GM12878 (cell line): ENCODE results near the gene BICRA.

ENCODE experiments used
- EP300 ChIP-seq, 2 experiments: fragments of 150-350 bp in 1 of 2; IDR thresholded peaks; 2 replicates each; pipeline ENCODE4 v1.6.1; 2011 to 2012; ENCODE audit warnings: low read depth in 2 of 2, low read length in 2 of 2, borderline replicate concordance in 1 of 2, improper control_type of control experiment in 1 of 2, inconsistent platforms in 1 of 2; ENCODE audit not compliant: control insufficient read depth in 1 of 2
- ESRRA ChIP-seq: IDR thresholded peaks from 2 replicates; pipeline ENCODE4 v1.6.1; 2012; ENCODE audit warnings: mild to moderate bottlenecking, low read length, improper control_type of control experiment
- EZH2 ChIP-seq: IDR thresholded peaks from 2 replicates; pipeline ENCODE4 v1.6.1; 2012; ENCODE audit warnings: low read depth, mild to moderate bottlenecking, control low read depth, inconsistent platforms, low read length, borderline replicate concordance; ENCODE audit not compliant: control insufficient read depth
- MAX ChIP-seq: IDR thresholded peaks from 2 replicates; pipeline ENCODE4 v1.6.1; 2012; ENCODE audit warnings: low read depth, low read length, improper control_type of control experiment
- MTA3 ChIP-seq: IDR thresholded peaks from 2 replicates; pipeline ENCODE4 v1.6.1; 2012; ENCODE audit warnings: low read length, inconsistent platforms, borderline replicate concordance
- MXI1 ChIP-seq: fragments of 150-350 bp; IDR thresholded peaks from 2 replicates; pipeline ENCODE4 v1.6.1; 2011; ENCODE audit warnings: low read depth, mild to moderate bottlenecking, inconsistent platforms, low read length, improper control_type of control experiment
- POLR2A ChIP-seq: IDR thresholded peaks from 2 replicates; pipeline ENCODE4 v1.6.1; 2011; ENCODE audit warnings: low read depth, mild to moderate bottlenecking, low read length
- POLR2AphosphoS5 ChIP-seq: IDR thresholded peaks from 2 replicates; pipeline ENCODE4 v1.6.1; 2011; ENCODE audit warnings: mild to moderate bottlenecking, low read length, inconsistent platforms
- SKIL ChIP-seq: fragments of 450-650 bp; IDR thresholded peaks from 2 replicates; pipeline ENCODE4 v1.6.1; 2017; ENCODE audit warnings: mild to moderate bottlenecking, low read depth, inconsistent platforms; ENCODE audit not compliant: poor library complexity, severe bottlenecking
- SMC3 ChIP-seq: IDR thresholded peaks from 2 replicates; pipeline ENCODE4 v1.6.1; 2011; ENCODE audit warnings: low read length, improper control_type of control experiment, borderline replicate concordance
- SPI1 ChIP-seq: IDR thresholded peaks from 2 replicates; pipeline ENCODE4 v1.6.1; 2011; ENCODE audit warnings: low read depth, mild to moderate bottlenecking, low read length, moderate library complexity, borderline replicate concordance; ENCODE audit not compliant: insufficient read depth
- SRF ChIP-seq, 2 experiments: IDR thresholded peaks; 2 replicates each; pipeline ENCODE4 v1.6.1; 2011; ENCODE audit warnings: low read depth in 2 of 2, low read length in 2 of 2, mild to moderate bottlenecking in 1 of 2, moderate library complexity in 1 of 2
- TF ChIP-seq, protein P1 (sequence below), 3 experiments: IDR thresholded peaks in 2 of 3; conservative IDR thresholded peaks in 1 of 3; 2 replicates each; pipeline ENCODE4 v1.5.1; 2011; ENCODE audit warnings: low read depth in 3 of 3, low read length in 3 of 3, mild to moderate bottlenecking in 3 of 3, control low read depth in 2 of 3, moderate library complexity in 2 of 3, inconsistent platforms in 1 of 3, mixed read lengths in 1 of 3; ENCODE audit not compliant: control insufficient read depth in 2 of 3, insufficient read depth in 1 of 3; ENCODE audit errors: extremely low read depth in 1 of 3
- TF ChIP-seq, protein P2 (sequence below): fragments of 450-650 bp; conservative IDR thresholded peaks from 2 replicates; pipeline ENCODE4 v1.6.1; 2017; ENCODE audit warnings: mild to moderate bottlenecking, moderate library complexity

- TF ChIP-seq POLR2AphosphoS5 (no peak), ESRRA (no peak), EP300 (IDR thresholded peaks at IDR 0.05; ENCODE audit: borderline replicate concordance in 1 of 2, control insufficient read depth in 1 of 2, low read depth in 2 of 2, low read length in 2 of 2) (no peak), MAX (no peak), SRF (IDR thresholded peaks at IDR 0.05; ENCODE audit: low read depth in 2 of 2, low read length in 2 of 2) (no peak), SKIL (no peak), SPI1 (no peak), POLR2A (no peak), MXI1 (no peak), EZH2 (no peak), SMC3 (no peak), MTA3 (no peak)
- TF ChIP-seq, protein P1, sequence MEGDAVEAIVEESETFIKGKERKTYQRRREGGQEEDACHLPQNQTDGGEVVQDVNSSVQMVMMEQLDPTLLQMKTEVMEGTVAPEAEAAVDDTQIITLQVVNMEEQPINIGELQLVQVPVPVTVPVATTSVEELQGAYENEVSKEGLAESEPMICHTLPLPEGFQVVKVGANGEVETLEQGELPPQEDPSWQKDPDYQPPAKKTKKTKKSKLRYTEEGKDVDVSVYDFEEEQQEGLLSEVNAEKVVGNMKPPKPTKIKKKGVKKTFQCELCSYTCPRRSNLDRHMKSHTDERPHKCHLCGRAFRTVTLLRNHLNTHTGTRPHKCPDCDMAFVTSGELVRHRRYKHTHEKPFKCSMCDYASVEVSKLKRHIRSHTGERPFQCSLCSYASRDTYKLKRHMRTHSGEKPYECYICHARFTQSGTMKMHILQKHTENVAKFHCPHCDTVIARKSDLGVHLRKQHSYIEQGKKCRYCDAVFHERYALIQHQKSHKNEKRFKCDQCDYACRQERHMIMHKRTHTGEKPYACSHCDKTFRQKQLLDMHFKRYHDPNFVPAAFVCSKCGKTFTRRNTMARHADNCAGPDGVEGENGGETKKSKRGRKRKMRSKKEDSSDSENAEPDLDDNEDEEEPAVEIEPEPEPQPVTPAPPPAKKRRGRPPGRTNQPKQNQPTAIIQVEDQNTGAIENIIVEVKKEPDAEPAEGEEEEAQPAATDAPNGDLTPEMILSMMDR (IDR thresholded peaks at IDR 0.05 in 2 of 3, conservative IDR thresholded peaks at IDR 0.05 in 1 of 3; ENCODE audit: control insufficient read depth in 2 of 3, extremely low read depth in 1 of 3, insufficient read depth in 1 of 3, low read depth in 3 of 3, low read length in 3 of 3) = no peak
- TF ChIP-seq, protein P2, sequence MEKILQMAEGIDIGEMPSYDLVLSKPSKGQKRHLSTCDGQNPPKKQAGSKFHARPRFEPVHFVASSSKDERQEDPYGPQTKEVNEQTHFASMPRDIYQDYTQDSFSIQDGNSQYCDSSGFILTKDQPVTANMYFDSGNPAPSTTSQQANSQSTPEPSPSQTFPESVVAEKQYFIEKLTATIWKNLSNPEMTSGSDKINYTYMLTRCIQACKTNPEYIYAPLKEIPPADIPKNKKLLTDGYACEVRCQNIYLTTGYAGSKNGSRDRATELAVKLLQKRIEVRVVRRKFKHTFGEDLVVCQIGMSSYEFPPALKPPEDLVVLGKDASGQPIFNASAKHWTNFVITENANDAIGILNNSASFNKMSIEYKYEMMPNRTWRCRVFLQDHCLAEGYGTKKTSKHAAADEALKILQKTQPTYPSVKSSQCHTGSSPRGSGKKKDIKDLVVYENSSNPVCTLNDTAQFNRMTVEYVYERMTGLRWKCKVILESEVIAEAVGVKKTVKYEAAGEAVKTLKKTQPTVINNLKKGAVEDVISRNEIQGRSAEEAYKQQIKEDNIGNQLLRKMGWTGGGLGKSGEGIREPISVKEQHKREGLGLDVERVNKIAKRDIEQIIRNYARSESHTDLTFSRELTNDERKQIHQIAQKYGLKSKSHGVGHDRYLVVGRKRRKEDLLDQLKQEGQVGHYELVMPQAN = no peak
These were observed 43.4 kb downstream of the BICRA start for GRCh38 chr19:47652285-47652684.
